Loucy (cell line): ENCODE measurements around the gene KDM3A.
A peak's percentile ranks its signal among the peaks of the same experiment; 100 is the strongest.

Source experiments
- H2AFZ ChIP-seq: fragments of 200-600 bp; sonication (generic); 2 replicates; pipeline ENCODE4 v1.6.0; 2016; ENCODE audit warnings: antibody characterized with exemption, mild to moderate bottlenecking, low read length, moderate library complexity
- H3F3A ChIP-seq: fragments of 200-600 bp; 2 replicates; pipeline ENCODE4 v1.6.0; 2016; ENCODE audit warnings: antibody characterized with exemption, low read depth, mild to moderate bottlenecking
- H3K27me3 ChIP-seq: fragments of 200-600 bp; sonication (generic); 2 replicates; pipeline ENCODE4 v1.6.1; 2014; ENCODE audit warnings: low read length, mild to moderate bottlenecking; ENCODE audit not compliant: insufficient read depth, poor library complexity, severe bottlenecking
- H3K36me3 ChIP-seq: fragments of 200-600 bp; sonication (generic); 2 replicates; pipeline ENCODE4 v1.6.1; 2016; ENCODE audit warnings: low read length; ENCODE audit not compliant: insufficient read depth
- H3K4me1 ChIP-seq: fragments of 200-600 bp; sonication (generic); 2 replicates; pipeline ENCODE4 v1.5.1; 2014; ENCODE audit warnings: low read length, mild to moderate bottlenecking; ENCODE audit not compliant: insufficient read depth, poor library complexity, severe bottlenecking
- H3K4me2 ChIP-seq: fragments of 200-600 bp; sonication (generic); 2 replicates; pipeline ENCODE4 v1.6.0; 2014; ENCODE audit warnings: antibody characterized with exemption, low read length, low read depth, mild to moderate bottlenecking; ENCODE audit not compliant: poor library complexity, severe bottlenecking
- H3K4me3 ChIP-seq: fragments of 200-600 bp; sonication (generic); 2 replicates; pipeline ENCODE4 v1.5.1; 2014; ENCODE audit warnings: low read length, mild to moderate bottlenecking, mixed read lengths; ENCODE audit not compliant: poor library complexity, severe bottlenecking
- H3K79me2 ChIP-seq: fragments of 200-600 bp; sonication (generic); 2 replicates; pipeline ENCODE4 v1.6.1; 2014; ENCODE audit warnings: low read length; ENCODE audit not compliant: insufficient read depth
- H3K9ac ChIP-seq: fragments of 200-600 bp; sonication (generic); 2 replicates; pipeline ENCODE4 v1.6.0; 2014; ENCODE audit warnings: mild to moderate bottlenecking, low read depth, low read length, moderate library complexity; ENCODE audit not compliant: poor library complexity, severe bottlenecking
- H3K9me2 ChIP-seq: fragments of 200-600 bp; sonication (generic); replicated peaks from 2 replicates; pipeline ENCODE4 v1.6.1; 2016; ENCODE audit warnings: low read depth, low read length, mixed read lengths
- H3K9me3 ChIP-seq: fragments of 200-600 bp; sonication (generic); 2 replicates; pipeline ENCODE4 v1.6.1; 2014; ENCODE audit warnings: mild to moderate bottlenecking, antibody characterized with exemption, low read length, low read depth; ENCODE audit not compliant: insufficient read depth
- H4K20me1 ChIP-seq: fragments of 200-600 bp; sonication (generic); 2 replicates; pipeline ENCODE4 v1.6.0; 2014; ENCODE audit warnings: antibody characterized with exemption, low read length, mild to moderate bottlenecking; ENCODE audit not compliant: insufficient read depth, poor library complexity, severe bottlenecking
- EZH2phosphoT487 ChIP-seq: fragments of 200-600 bp; IDR thresholded peaks from 2 replicates; pipeline ENCODE4 v1.6.1; 2018; ENCODE audit warnings: antibody characterized with exemption, mild to moderate bottlenecking, moderate library complexity, borderline replicate concordance
- TF ChIP-seq, protein P1 (sequence below): fragments of 200-600 bp; sonication (generic); conservative IDR thresholded peaks from 2 replicates; pipeline ENCODE4 v1.5.1; 2014; ENCODE audit warnings: mild to moderate bottlenecking, antibody characterized with exemption, low read length

KDM3A gene, protein sequence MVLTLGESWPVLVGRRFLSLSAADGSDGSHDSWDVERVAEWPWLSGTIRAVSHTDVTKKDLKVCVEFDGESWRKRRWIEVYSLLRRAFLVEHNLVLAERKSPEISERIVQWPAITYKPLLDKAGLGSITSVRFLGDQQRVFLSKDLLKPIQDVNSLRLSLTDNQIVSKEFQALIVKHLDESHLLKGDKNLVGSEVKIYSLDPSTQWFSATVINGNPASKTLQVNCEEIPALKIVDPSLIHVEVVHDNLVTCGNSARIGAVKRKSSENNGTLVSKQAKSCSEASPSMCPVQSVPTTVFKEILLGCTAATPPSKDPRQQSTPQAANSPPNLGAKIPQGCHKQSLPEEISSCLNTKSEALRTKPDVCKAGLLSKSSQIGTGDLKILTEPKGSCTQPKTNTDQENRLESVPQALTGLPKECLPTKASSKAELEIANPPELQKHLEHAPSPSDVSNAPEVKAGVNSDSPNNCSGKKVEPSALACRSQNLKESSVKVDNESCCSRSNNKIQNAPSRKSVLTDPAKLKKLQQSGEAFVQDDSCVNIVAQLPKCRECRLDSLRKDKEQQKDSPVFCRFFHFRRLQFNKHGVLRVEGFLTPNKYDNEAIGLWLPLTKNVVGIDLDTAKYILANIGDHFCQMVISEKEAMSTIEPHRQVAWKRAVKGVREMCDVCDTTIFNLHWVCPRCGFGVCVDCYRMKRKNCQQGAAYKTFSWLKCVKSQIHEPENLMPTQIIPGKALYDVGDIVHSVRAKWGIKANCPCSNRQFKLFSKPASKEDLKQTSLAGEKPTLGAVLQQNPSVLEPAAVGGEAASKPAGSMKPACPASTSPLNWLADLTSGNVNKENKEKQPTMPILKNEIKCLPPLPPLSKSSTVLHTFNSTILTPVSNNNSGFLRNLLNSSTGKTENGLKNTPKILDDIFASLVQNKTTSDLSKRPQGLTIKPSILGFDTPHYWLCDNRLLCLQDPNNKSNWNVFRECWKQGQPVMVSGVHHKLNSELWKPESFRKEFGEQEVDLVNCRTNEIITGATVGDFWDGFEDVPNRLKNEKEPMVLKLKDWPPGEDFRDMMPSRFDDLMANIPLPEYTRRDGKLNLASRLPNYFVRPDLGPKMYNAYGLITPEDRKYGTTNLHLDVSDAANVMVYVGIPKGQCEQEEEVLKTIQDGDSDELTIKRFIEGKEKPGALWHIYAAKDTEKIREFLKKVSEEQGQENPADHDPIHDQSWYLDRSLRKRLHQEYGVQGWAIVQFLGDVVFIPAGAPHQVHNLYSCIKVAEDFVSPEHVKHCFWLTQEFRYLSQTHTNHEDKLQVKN (N-terminal part only)

DNA sequence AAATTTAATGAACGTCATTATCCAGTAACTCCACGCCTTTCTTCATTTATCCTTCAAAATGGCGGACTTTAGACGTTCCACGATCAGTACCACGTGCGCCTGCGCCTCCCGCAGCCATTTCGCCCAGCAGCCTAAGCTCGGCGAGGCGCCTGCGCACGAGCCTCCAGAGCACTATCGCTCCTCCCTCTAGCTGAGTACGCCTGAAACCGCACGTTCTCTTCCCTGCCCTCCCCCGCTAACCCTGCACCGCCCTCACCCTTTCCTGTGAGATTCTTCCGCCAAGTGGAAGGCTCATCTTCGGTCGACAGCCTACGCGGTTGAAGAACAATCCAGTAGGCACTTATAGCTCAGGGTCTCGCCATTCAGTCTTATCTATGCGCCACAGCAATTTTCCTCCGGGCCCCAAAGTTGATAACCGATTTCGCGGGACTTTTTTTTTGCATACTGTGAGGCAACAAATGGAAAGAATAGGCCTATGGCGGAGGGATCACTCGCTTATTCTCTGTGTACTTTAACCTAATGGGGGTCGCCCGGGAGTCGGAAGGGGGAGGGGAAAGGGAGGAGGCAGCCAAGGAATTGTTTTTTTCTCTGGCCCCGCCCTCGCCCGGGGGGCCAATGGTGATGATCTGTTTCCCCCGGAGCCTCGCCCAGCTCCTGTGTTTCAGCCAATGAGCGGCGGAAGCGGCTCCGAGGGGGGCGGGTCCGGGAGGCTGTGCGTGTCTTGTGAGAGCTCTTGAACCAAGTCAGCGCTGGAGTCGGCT is at the start of gene KDM3A:
Gene KDM3A, plus strand, starts transcription at position 741 of the 761 bp plus-strand sequence. CDS start 677 bp downstream, outside the sequence.
- peaks cover 44% of the 10 kb centered on the region for H3K27me3 ChIP-seq
- peak within 1 kb of the TSS; percentile 96 for H2AFZ ChIP-seq
- peak within 1 kb of the TSS; percentile 97 for H3K4me2 ChIP-seq
- H3K9me2 ChIP-seq, result no peaks in the 10 kb centered on the region
- peak within 1 kb of the TSS; percentile 71 for H3K9ac ChIP-seq
- H3K4me1 ChIP-seq, result peaks cover 28% of the 10 kb centered on the region
- H3K9me3 ChIP-seq, result peaks cover 26% of the 10 kb centered on the region
- H4K20me1 ChIP-seq, result peaks cover 37% of the 10 kb centered on the region
- H3F3A ChIP-seq, result no peaks in the 10 kb centered on the region
- H3K4me3 ChIP-seq, result peak within 1 kb of the TSS; percentile 96
- H3K36me3 ChIP-seq, result no peaks in the 10 kb centered on the region; the same call in 1 of the 2 replicates
- TF ChIP-seq EZH2phosphoT487, result no peak
- TF ChIP-seq, protein P1, sequence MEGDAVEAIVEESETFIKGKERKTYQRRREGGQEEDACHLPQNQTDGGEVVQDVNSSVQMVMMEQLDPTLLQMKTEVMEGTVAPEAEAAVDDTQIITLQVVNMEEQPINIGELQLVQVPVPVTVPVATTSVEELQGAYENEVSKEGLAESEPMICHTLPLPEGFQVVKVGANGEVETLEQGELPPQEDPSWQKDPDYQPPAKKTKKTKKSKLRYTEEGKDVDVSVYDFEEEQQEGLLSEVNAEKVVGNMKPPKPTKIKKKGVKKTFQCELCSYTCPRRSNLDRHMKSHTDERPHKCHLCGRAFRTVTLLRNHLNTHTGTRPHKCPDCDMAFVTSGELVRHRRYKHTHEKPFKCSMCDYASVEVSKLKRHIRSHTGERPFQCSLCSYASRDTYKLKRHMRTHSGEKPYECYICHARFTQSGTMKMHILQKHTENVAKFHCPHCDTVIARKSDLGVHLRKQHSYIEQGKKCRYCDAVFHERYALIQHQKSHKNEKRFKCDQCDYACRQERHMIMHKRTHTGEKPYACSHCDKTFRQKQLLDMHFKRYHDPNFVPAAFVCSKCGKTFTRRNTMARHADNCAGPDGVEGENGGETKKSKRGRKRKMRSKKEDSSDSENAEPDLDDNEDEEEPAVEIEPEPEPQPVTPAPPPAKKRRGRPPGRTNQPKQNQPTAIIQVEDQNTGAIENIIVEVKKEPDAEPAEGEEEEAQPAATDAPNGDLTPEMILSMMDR, result no peak
- H3K79me2 ChIP-seq, result peaks cover 40% of the 10 kb centered on the region

DNA sequence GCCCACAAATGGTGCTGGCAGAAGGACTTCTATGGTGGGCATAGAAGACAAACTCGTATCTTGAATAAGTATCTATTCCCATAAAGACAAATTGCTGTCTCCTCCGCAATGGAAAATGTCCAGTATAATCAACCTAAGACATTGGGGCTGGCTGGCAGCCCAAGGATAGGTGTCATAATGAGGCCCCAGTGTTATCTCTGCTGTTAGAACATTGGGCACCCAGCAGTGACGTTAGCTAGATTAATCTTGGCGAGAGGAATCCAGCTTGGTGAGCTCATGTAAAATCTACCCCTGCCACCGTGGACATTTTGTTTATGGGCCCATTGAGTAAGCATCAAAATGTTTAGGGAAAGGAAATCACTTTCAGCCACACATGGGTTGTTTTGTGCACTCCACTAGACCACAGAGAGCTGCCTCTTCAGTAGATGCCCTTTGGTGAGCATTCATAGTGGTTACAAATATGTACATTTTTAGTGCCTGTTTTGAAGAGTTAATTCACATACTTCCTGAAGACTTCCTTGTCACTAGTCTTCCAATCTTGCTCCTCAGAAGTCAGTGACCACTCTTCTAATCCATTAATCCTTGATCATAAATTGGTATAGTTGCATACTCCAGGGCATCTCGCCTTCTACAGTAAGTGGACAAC is 48.2 kb upstream of the KDM3A start:
- H3F3A ChIP-seq, result no peaks in the 10 kb centered on the region
- no peak overlapping the region for H3K4me3 ChIP-seq
- TF ChIP-seq, protein P1, result no peak
- no peak for TF ChIP-seq EZH2phosphoT487
- no peaks in the 10 kb centered on the region for H4K20me1 ChIP-seq
- H3K4me1 ChIP-seq, result peaks cover 15% of the 10 kb centered on the region
- no peaks in the 10 kb centered on the region for H3K27me3 ChIP-seq
- H3K4me2 ChIP-seq, result no peak overlapping the region
- no peak overlapping the region for H2AFZ ChIP-seq
- H3K9ac ChIP-seq, result no peak overlapping the region
- H3K9me2 ChIP-seq, result no peaks in the 10 kb centered on the region
- no peaks in the 10 kb centered on the region for H3K36me3 ChIP-seq
- no peaks in the 10 kb centered on the region for H3K79me2 ChIP-seq
- no peaks in the 10 kb centered on the region for H3K9me3 ChIP-seq
